ENCODE measurements around the gene WARS2.

WARS2 gene

DNA sequence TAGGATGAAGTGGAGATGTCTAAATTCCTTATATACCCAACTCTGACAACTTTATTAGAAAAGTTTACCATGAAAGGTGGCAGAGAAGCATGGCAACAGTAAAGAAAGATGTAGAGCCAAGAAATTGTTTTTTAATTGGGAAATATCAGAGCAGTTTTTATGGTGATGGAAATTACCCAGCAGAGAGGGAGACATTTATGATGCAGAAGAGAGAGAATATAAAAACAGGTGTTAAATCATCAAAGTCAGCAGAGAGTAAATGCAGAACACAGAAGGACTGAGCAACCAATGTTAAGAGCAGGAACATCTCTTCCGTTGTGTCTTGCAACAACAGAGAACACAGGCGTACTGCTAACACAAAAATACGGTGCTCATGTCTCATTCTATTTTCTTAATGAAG lies 28.2 kb downstream of the WARS2 start:
- no peak overlapping the region for H3K9ac ChIP-seq (ENCODE audit: low read depth, low read length, poor library complexity)
- no peak overlapping the region for H4K91ac ChIP-seq (ENCODE audit: low read depth, low read length, poor library complexity)
- H2BK12ac ChIP-seq (ENCODE audit: low read length): no peak overlapping the region
- H3K4me3 ChIP-seq (ENCODE audit: low read length in 2 of 2): no peak overlapping the region
- H3K9me3 ChIP-seq (replicated peaks in 1 of 2; ENCODE audit: control insufficient read depth in 2 of 2, insufficient read depth in 1 of 2, low read depth in 1 of 2, low read length in 2 of 2): no peaks in the 10 kb centered on the region
- no peaks in the 10 kb centered on the region for H3K36me3 ChIP-seq (replicated peaks in 1 of 2; ENCODE audit: control insufficient read depth in 2 of 2, insufficient read depth in 2 of 2, low read length in 2 of 2)
- H3K18ac ChIP-seq (ENCODE audit: low read length): no peak overlapping the region
- no peak overlapping the region for H2BK120ac ChIP-seq (ENCODE audit: low read depth, low read length)
- no peak overlapping the region for H3K14ac ChIP-seq (ENCODE audit: low read length)
- no peak overlapping the region for H2BK15ac ChIP-seq (ENCODE audit: low read length)
- H3K27me3 ChIP-seq (ENCODE audit: control insufficient read depth in 3 of 3, insufficient read depth in 3 of 3, low read depth in 1 of 3, low read length in 3 of 3): no peaks in the 10 kb centered on the region
- no peak overlapping the region for H3K4ac ChIP-seq (ENCODE audit: low read length)
- no peak overlapping the region for H4K8ac ChIP-seq (ENCODE audit: low read depth, low read length)
- no peak overlapping the region for H3K4me2 ChIP-seq (ENCODE audit: insufficient read depth, low read length, poor library complexity, severe bottlenecking)
- H2BK5ac ChIP-seq (ENCODE audit: low read length): no peak overlapping the region
- no peak overlapping the region for H2AK5ac ChIP-seq (ENCODE audit: low read depth, low read length)
- no CpG with 5 or more reads among the region's 3 CpGs for WGBS, 2 donors (ENCODE audit: extremely low coverage in 2 of 2, insufficient read length in 2 of 2, insufficient replicate concordance in 1 of 2)
- DNase-seq (ENCODE audit: low spot score): no peak
- H3K27ac ChIP-seq (replicated peaks; ENCODE audit: low read length): no peak overlapping the region
- H2AFZ ChIP-seq (ENCODE audit: low read length): no peak overlapping the region
- no peaks in the 10 kb centered on the region for H3K79me1 ChIP-seq (ENCODE audit: low read depth, low read length)
- no peak overlapping the region for H3K23ac ChIP-seq (ENCODE audit: low read depth, low read length, poor library complexity)
- peaks cover 0 to 11% of the 10 kb centered on the region in 2 donors for H3K4me1 ChIP-seq (ENCODE audit: control insufficient read depth in 2 of 2, insufficient read depth in 1 of 2, low read depth in 1 of 2, low read length in 2 of 2)

- H2BK5ac ChIP-seq (ENCODE audit: low read length): no peak overlapping the region
- whole genome bisulfite sequencing, 2 donors (ENCODE audit: extremely low coverage in 2 of 2, insufficient read length in 2 of 2, insufficient replicate concordance in 1 of 2): no CpG with 5 or more reads among the region's 1 CpG
Observed at GRCh38 chr1:119108988-119109387, 31.5 kb downstream of the WARS2 start.

DNA sequence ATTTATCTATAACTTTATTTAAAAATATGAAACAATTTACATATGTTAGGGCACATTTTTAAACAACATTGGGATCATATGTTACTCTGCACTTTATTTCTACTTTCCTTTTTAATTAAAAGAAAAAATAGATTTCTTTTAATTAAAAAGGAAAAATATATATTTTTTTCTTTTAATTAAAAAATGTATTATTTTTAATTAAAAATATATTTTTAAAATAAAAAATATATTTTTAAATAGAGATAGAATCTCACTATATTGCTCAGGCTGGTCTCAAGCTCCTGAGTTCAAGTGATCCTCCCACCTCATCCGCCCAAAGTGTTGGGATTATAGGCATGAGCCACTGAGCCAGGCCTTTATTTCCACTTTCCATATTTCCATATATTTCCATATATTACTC lies 36.7 kb downstream of the WARS2 start:
- Histone ChIP-seq H3K27ac (replicated peaks; ENCODE audit: low read length) (no peak overlapping the region), H3K9me3 (replicated peaks in 1 of 2; ENCODE audit: control insufficient read depth in 2 of 2, insufficient read depth in 1 of 2, low read depth in 1 of 2, low read length in 2 of 2) (no peaks in the 10 kb centered on the region), H3K27me3 (ENCODE audit: control insufficient read depth in 3 of 3, insufficient read depth in 3 of 3, low read depth in 1 of 3, low read length in 3 of 3) (no peaks in the 10 kb centered on the region), H3K4ac (ENCODE audit: low read length) (no peak overlapping the region), H3K79me1 (ENCODE audit: low read depth, low read length) (no peaks in the 10 kb centered on the region), H3K18ac (ENCODE audit: low read length) (no peak overlapping the region), H4K91ac (ENCODE audit: low read depth, low read length, poor library complexity) (no peak overlapping the region), H2BK5ac (ENCODE audit: low read length) (no peak overlapping the region), H4K8ac (ENCODE audit: low read depth, low read length) (no peak overlapping the region), H3K4me2 (ENCODE audit: insufficient read depth, low read length, poor library complexity, severe bottlenecking) (no peak overlapping the region), H3K4me3 (ENCODE audit: low read length in 2 of 2) (no peak overlapping the region), H2BK120ac (ENCODE audit: low read depth, low read length) (no peak overlapping the region), H3K9ac (ENCODE audit: low read depth, low read length, poor library complexity) (no peak overlapping the region), H3K14ac (ENCODE audit: low read length) (no peak overlapping the region), H2BK15ac (ENCODE audit: low read length) (no peak overlapping the region), H3K36me3 (replicated peaks in 1 of 2; ENCODE audit: control insufficient read depth in 2 of 2, insufficient read depth in 2 of 2, low read length in 2 of 2) (no peaks in the 10 kb centered on the region), H2AK5ac (ENCODE audit: low read depth, low read length) (no peak overlapping the region), H3K23ac (ENCODE audit: low read depth, low read length, poor library complexity) (no peak overlapping the region), H3K4me1 (ENCODE audit: control insufficient read depth in 2 of 2, insufficient read depth in 1 of 2, low read depth in 1 of 2, low read length in 2 of 2) (no peaks in the 10 kb centered on the region), H2AFZ (ENCODE audit: low read length) (no peak overlapping the region), H2BK12ac (ENCODE audit: low read length) (no peak overlapping the region)
- no CpG with 5 or more reads among the region's 1 CpG for WGBS, 2 donors (ENCODE audit: extremely low coverage in 2 of 2, insufficient read length in 2 of 2, insufficient replicate concordance in 1 of 2)
- DNase-seq (ENCODE audit: low spot score): no peak

More at GRCh38 chr1:119108988-119109387, 31.5 kb downstream of the WARS2 start:
- no peak for DNase-seq (ENCODE audit: low spot score)
- Histone ChIP-seq H3K4me2 (ENCODE audit: insufficient read depth, low read length, poor library complexity, severe bottlenecking) (no peak overlapping the region), H2BK120ac (ENCODE audit: low read depth, low read length) (no peak overlapping the region), H4K91ac (ENCODE audit: low read depth, low read length, poor library complexity) (no peak overlapping the region), H3K9ac (ENCODE audit: low read depth, low read length, poor library complexity) (no peak overlapping the region), H4K8ac (ENCODE audit: low read depth, low read length) (no peak overlapping the region), H2AFZ (ENCODE audit: low read length) (no peak overlapping the region), H2AK5ac (ENCODE audit: low read depth, low read length) (no peak overlapping the region), H3K36me3 (replicated peaks in 1 of 2; ENCODE audit: control insufficient read depth in 2 of 2, insufficient read depth in 2 of 2, low read length in 2 of 2) (no peaks in the 10 kb centered on the region), H2BK12ac (ENCODE audit: low read length) (no peak overlapping the region), H3K23ac (ENCODE audit: low read depth, low read length, poor library complexity) (no peak overlapping the region), H3K27ac (replicated peaks; ENCODE audit: low read length) (no peak overlapping the region), H3K27me3 (ENCODE audit: control insufficient read depth in 3 of 3, insufficient read depth in 3 of 3, low read depth in 1 of 3, low read length in 3 of 3) (no peaks in the 10 kb centered on the region), H3K14ac (ENCODE audit: low read length) (no peak overlapping the region), H3K18ac (ENCODE audit: low read length) (no peak overlapping the region), H3K79me1 (ENCODE audit: low read depth, low read length) (no peaks in the 10 kb centered on the region), H3K4me1 (ENCODE audit: control insufficient read depth in 2 of 2, insufficient read depth in 1 of 2, low read depth in 1 of 2, low read length in 2 of 2) (no peaks in the 10 kb centered on the region), H2BK15ac (ENCODE audit: low read length) (no peak overlapping the region), H3K4me3 (ENCODE audit: low read length in 2 of 2) (no peak overlapping the region), H3K4ac (ENCODE audit: low read length) (no peak overlapping the region), H3K9me3 (replicated peaks in 1 of 2; ENCODE audit: control insufficient read depth in 2 of 2, insufficient read depth in 1 of 2, low read depth in 1 of 2, low read length in 2 of 2) (no peaks in the 10 kb centered on the region)

DNA sequence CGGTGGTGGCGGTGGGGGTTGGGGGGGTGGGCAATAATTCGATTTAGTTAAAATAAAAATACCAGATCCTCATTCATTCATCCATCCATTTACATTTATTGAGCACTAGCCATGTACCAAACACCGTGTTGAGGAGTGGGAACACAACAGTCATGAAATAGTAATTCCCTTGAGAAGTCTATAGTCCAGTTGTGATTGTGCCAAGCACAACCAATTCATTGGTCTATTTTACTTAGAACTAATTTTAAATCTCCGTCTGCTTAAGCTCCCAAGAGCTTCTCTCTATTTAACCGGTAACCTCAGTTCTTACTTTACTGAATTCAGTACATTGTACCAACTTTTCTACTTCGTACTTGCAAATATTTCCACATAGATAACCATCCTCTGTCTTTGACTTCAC lies 38.4 kb downstream of the WARS2 start:
- no peak overlapping the region for H3K4me3 ChIP-seq (ENCODE audit: low read length in 2 of 2)
- H2BK15ac ChIP-seq (ENCODE audit: low read length): no peak overlapping the region
- no peaks in the 10 kb centered on the region for H3K9me3 ChIP-seq (replicated peaks in 1 of 2; ENCODE audit: control insufficient read depth in 2 of 2, insufficient read depth in 1 of 2, low read depth in 1 of 2, low read length in 2 of 2)
- H2BK12ac ChIP-seq (ENCODE audit: low read length): no peak overlapping the region
- H2AK5ac ChIP-seq (ENCODE audit: low read depth, low read length): no peak overlapping the region
- H2BK5ac ChIP-seq (ENCODE audit: low read length): no peak overlapping the region
- no peaks in the 10 kb centered on the region for H3K79me1 ChIP-seq (ENCODE audit: low read depth, low read length)
- no peak overlapping the region for H3K18ac ChIP-seq (ENCODE audit: low read length)
- no peaks in the 10 kb centered on the region for H3K36me3 ChIP-seq (replicated peaks in 1 of 2; ENCODE audit: control insufficient read depth in 2 of 2, insufficient read depth in 2 of 2, low read length in 2 of 2)
- H3K23ac ChIP-seq (ENCODE audit: low read depth, low read length, poor library complexity): no peak overlapping the region
- H3K4me1 ChIP-seq (ENCODE audit: control insufficient read depth in 2 of 2, insufficient read depth in 1 of 2, low read depth in 1 of 2, low read length in 2 of 2): no peaks in the 10 kb centered on the region
- no peak overlapping the region for H4K91ac ChIP-seq (ENCODE audit: low read depth, low read length, poor library complexity)
- no peak overlapping the region for H2BK120ac ChIP-seq (ENCODE audit: low read depth, low read length)
- no peak overlapping the region for H3K4ac ChIP-seq (ENCODE audit: low read length)
- no CpG with 5 or more reads among the region's 7 CpGs for whole genome bisulfite sequencing, 2 donors (ENCODE audit: extremely low coverage in 2 of 2, insufficient read length in 2 of 2, insufficient replicate concordance in 1 of 2)
- no peak overlapping the region for H3K14ac ChIP-seq (ENCODE audit: low read length)
- H4K8ac ChIP-seq (ENCODE audit: low read depth, low read length): no peak overlapping the region
- H3K9ac ChIP-seq (ENCODE audit: low read depth, low read length, poor library complexity): no peak overlapping the region
- H3K4me2 ChIP-seq (ENCODE audit: insufficient read depth, low read length, poor library complexity, severe bottlenecking): no peak overlapping the region
- H3K27me3 ChIP-seq (ENCODE audit: control insufficient read depth in 3 of 3, insufficient read depth in 3 of 3, low read depth in 1 of 3, low read length in 3 of 3): no peaks in the 10 kb centered on the region
- no peak overlapping the region for H2AFZ ChIP-seq (ENCODE audit: low read length)
- DNase-seq (ENCODE audit: low spot score): no peak
- H3K27ac ChIP-seq (replicated peaks; ENCODE audit: low read length): no peak overlapping the region

All from neuronal stem cell (in vitro differentiated cells).